Gastrocnemius medialis (tissue), 4 donors: ENCODE measurements around the gene ACTA2. TPM values are rescaled to one million over a fixed set of nuclear protein-coding genes. Genes with fewer than 3 reads are reported as not detected.

ENCODE experiments used
- ATAC-seq, 2 donors: fragments of 150-250 bp; one replicate each; pipeline ENCODE4 v1.9.1; 2016
- DNase-seq, 2 donors: peaks; one replicate each; pipeline ENCODE4 v3.0.0-alpha.2; 2019
- H3K27ac ChIP-seq, 4 donors: fragments of 200-600 bp; sonication (generic); 1 replicate in 1 of 4; 2 replicates in 3 of 4; pipeline ENCODE4 v1.5.1; 2016 to 2018; ENCODE audit warnings: mild to moderate bottlenecking in 2 of 4, moderate library complexity in 1 of 4
- H3K27me3 ChIP-seq, 3 donors: fragments of 200-600 bp; sonication (generic) in 2 of 3; 1 replicate in 1 of 3; 2 replicates in 2 of 3; pipeline versions ENCODE4 v1.5.1 to v1.6.0; 2016 to 2019; ENCODE audit warnings: mild to moderate bottlenecking in 1 of 3, moderate library complexity in 1 of 3
- H3K36me3 ChIP-seq, 2 donors: fragments of 200-600 bp; sonication (generic) in 1 of 2; one replicate each; pipeline ENCODE4 v1.5.1; 2017 to 2018
- H3K4me1 ChIP-seq, 2 donors: fragments of 200-600 bp; sonication (generic) in 1 of 2; one replicate each; pipeline ENCODE4 v1.5.1; 2016 to 2017; ENCODE audit warnings: mild to moderate bottlenecking in 2 of 2
- H3K4me3 ChIP-seq, 4 donors: fragments of 200-600 bp; sonication (generic) in 3 of 4; 1 replicate in 1 of 4; 2 replicates in 3 of 4; pipeline ENCODE4 v1.5.1; 2016 to 2019; ENCODE audit warnings: mild to moderate bottlenecking in 2 of 4
- H3K9me3 ChIP-seq, 3 donors: fragments of 200-600 bp; sonication (generic) in 2 of 3; 1 replicate in 1 of 3; 2 replicates in 2 of 3; pipeline ENCODE4 v1.5.1; 2016 to 2019
- CTCF ChIP-seq, 5 experiments: fragments of 450-650 bp in 3 of 5; fragments of 200-600 bp in 2 of 5; sonication (generic) in 2 of 5; IDR thresholded peaks in 4 of 5; conservative IDR thresholded peaks in 1 of 5; 1 replicate in 4 of 5; 2 replicates in 1 of 5; pipeline ENCODE4 v1.5.1; 2016 to 2019; ENCODE audit warnings: antibody characterized with exemption in 5 of 5, mild to moderate bottlenecking in 3 of 5, moderate library complexity in 3 of 5
- POLR2A ChIP-seq, 2 donors: fragments of 450-650 bp; IDR thresholded peaks; one replicate each; pipeline ENCODE4 v1.6.1; 2017; ENCODE audit warnings: antibody characterized with exemption in 2 of 2, mild to moderate bottlenecking in 2 of 2, moderate library complexity in 2 of 2
- in situ Hi-C, 4 donors: fragments of 200-750 bp; cut with MboI; loops; one replicate each; pipeline versions ENCODE4 v1.15.0 to v1.8.0; 2017; ENCODE audit warnings: low sequenced_read_pairs in 4 of 4
- intact Hi-C: fragments of 100-400 bp; cut with DNase I; formaldehyde crosslinking; loops from one replicate; pipeline ENCODE4 v1.15.1; 2023; ENCODE audit warnings: low total_unique reads
- total RNA-seq, 4 donors: library from RNA; depleted of rRNA; stranded (reverse); fragments of >200 nt; gene quantifications; one replicate each; pipeline versions ENCODE4 v1.1.0 to v1.2.3, GENCODE V29; 2016

The ACTA2 gene
- total RNA-seq, 4 donors from 2014 or later, result 23.4 to 119 (median 74.2) TPM

- DNase-seq (no peak), ATAC-seq (no peak)
- Histone ChIP-seq H3K36me3 (no peaks in the 10 kb centered on the region), H3K4me1 (peaks cover 0 to 3% of the 10 kb centered on the region in 2 donors), H3K9me3 (no peaks in the 10 kb centered on the region), H3K27ac (no peak overlapping the region), H3K4me3 (no peak overlapping the region), H3K27me3 (no peaks in the 10 kb centered on the region)
- intact Hi-C loops (no loop called here), in situ Hi-C loops (no loop called here)
- TF ChIP-seq CTCF (IDR thresholded peaks at IDR 0.05 in 4 of 5, conservative IDR thresholded peaks at IDR 0.05 in 1 of 5) (no peak), POLR2A (IDR thresholded peaks at IDR 0.05) (no peak)
These were observed 66.0 kb downstream of the ACTA2 start for GRCh38 chr10:88886557-88886956.

Other genes starting within 250 kb of the ACTA2 start
- gene LIPK, start 246.5 kb downstream of the ACTA2 start, total RNA-seq, result not detected
- not detected for gene LIPN, start 192.8 kb downstream of the ACTA2 start, total RNA-seq
- not detected for gene LIPM, start 150.0 kb downstream of the ACTA2 start, total RNA-seq
- gene ANKRD22, start 100.9 kb downstream of the ACTA2 start, total RNA-seq, result not detected
- 1 to 10 TPM in 2 of 4 donors, under 1 TPM in 2; 0.72 to 1.4 (median 1.0) TPM for gene STAMBPL1, start 72.5 kb downstream of the ACTA2 start, total RNA-seq
- 1 to 10 TPM; 2.7 to 5.9 (median 4.9) TPM for gene FAS, start 38.0 kb upstream of the ACTA2 start, total RNA-seq